ENCODE data around the gene SULT6B1.

- no peak for TF ChIP-seq CTCF (IDR thresholded peaks at IDR 0.05)
- no peak for TF ChIP-seq ZFX (IDR thresholded peaks at IDR 0.05; ENCODE audit: borderline replicate concordance)
These were observed 31.4 kb downstream of the SULT6B1 start, which contains the start of gene EIF2AK2 for GRCh38 chr2:37156857-37157714.

All from 22Rv1 (cell line).